PC-9 (cell line): ENCODE data around the gene MATN1.

Source experiments
- CTCF ChIP-seq: fragments of 200-600 bp; sonication (generic); conservative IDR thresholded peaks from 2 replicates; pipeline ENCODE4 v1.6.1; 2017; ENCODE audit warnings: mixed run types, antibody characterized with exemption, mild to moderate bottlenecking, moderate library complexity
- EZH2 ChIP-seq: fragments of 200-600 bp; sonication (generic); IDR thresholded peaks from 2 replicates; pipeline ENCODE4 v1.8.0; 2017; ENCODE audit warnings: antibody characterized with exemption, low read depth

DNA sequence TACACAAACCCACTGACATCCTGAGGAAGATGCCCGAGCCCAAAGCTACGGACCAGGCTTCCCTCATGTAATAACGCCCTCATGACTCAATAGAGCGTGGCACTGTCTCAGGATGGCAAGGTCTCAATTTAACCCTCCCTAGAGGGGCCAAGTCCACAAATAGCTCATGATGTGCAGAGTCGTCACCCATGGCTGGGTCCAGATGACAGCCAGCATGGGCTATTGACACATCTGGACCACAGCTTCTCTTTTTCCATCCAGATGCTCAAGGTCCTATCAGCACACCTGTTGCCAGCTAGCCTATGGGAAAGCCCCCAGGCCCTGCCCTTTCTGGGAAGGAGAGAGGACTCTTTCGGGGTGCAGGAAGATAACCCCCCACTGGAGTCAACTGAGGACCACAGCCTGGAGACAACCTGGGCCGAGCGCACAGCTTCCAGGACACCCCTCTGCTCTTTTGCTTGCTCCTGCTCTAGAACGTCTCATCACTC lies 31.3 kb upstream of the MATN1 start:
- TF ChIP-seq CTCF (no peak), EZH2 (no peak)
